ENCODE measurements around the gene CCS.
"Not testable (repeated sequence)": the region's sequence is repeated elsewhere in the genome, so short reads cannot be mapped to it uniquely, and the experiment has no call there.

The CCS gene

DNA sequence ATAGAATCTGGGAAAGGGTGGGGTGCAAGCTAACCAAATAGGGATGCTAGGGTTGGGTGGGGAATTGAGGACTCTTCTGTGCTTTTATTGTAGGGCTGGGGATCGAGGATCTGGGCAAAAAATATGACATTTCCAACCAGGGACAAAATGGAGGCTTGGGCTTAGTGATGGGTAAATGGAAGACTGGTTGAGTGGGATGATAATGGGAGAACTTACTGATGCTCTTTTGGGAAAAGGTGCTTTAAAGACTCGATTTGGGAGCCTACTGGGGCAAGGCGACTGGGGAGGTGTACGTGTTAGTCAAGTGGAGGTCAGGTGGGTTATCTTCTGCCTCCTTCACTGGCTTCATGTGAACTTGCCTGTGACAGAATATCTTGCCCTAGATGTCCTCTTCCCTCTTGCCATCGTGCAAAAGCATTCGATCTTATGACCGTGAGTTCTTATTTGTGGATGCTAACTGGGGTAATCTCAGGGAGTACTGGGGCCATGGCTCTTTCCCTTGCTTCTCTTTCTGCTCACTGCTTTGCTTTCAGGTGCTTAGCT, 35.1 kb downstream of the CCS start:
- DNase-seq, result no peak

DNA sequence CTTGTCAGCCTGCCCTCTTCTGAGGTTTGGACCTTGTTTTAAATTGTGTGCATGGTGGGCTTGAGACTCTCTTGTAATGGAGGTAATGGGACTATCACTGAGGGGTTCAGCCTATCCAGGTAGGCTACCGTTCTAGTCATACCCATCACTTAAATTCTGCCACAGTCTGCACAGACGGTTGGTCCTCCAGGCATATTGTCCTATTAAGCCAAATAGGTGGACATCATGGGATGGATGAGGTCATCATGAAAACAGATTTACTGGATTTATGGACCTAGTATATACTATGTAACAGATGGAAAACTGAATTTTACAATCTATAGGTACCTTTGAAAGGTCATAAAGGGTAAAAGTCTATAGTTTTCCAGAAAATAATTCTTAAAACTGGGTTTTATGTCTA, 36.4 kb downstream of the CCS start:
- DNase-seq, result no peak

DNA sequence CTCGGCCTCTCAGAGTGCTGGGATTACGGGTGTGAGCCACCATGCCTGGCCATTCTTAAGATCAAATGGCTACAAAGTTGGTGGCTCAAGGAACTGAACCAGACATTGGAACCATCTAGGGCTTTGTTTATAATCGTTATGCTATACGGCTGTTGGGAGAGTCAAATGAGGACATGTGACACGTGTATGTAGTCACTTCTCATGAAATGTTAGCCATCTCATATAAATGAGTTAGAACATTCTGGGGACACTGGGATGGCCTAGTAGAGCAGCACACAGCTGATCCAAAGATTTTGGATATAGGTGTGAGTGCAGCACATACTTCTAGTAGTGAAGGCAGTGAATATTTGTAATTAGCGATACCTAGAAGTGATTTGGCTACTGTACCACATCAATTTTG, 38.9 kb downstream of the CCS start:
- DNase-seq, result no peak

DNA sequence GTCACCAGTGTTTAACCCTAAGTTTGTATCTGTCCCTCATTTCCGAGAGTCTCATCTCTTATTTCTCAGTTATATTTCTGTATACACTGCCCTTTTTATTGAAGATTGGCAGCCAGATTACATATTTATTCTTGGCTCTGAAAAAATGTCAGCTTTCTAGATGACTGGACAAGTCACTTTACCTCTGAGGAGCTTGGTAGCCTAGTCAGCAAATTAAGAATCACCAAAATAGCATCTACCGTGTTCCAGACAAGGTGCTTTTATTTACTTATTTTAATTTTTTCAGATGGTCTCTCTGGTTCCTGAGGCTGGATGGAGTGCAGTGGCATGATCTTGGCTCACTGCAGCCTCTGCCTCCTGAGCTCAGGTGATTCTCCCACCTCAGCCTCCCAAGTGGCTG, 40.0 kb downstream of the CCS start:
- no peak for DNase-seq

DNA sequence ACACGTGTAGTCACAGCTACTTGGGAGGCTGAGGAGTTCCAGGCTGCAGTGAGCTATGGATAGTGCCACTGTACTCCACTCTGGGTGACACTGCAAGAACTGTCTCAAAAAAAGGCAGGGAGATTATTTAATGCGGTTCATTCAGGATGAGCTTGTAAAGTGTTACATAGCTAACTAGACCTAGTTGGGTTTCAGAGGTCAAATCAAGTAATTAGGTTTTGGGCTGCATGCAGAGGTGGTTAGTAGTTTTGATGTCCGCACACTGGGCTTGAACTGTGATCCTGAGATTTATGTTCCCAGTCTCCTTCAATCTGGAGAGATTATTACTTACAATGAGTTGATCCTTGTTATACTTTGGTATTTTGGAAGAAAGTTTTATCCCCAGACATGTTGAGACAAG, 43.4 kb downstream of the CCS start:
- DNase-seq, result no peak

DNA sequence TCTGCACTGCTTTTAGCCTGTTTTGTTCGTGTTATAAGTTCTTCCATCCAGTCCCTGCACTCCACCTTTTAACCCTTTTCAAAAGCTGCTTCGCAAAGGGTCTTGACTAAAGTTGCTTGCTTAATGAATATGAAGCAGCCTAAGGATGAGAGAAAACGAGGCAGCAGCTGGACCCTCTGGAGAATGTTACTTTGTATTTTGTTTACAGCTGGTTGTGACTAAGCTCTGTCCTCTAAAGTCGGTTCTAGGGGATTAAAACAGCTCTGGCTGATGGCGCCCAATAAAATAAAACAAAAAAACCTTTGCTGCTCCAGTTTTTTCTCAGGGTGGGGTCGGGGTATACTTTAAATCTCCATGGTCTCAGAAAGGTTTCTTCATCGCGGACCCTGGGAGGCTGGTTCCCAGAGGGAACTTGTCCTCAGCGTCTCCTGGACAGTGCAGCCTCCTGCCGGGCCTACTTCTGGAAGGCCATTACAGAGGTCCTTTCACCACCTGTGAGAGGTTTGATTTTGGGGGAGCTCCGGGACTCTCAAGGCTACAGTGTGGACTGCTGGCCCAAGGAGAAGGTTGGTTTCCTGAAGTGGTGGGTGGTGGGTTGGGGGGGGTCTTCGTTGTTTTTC, 44.7 kb downstream of the CCS start:
- no peak for DNase-seq

DNA sequence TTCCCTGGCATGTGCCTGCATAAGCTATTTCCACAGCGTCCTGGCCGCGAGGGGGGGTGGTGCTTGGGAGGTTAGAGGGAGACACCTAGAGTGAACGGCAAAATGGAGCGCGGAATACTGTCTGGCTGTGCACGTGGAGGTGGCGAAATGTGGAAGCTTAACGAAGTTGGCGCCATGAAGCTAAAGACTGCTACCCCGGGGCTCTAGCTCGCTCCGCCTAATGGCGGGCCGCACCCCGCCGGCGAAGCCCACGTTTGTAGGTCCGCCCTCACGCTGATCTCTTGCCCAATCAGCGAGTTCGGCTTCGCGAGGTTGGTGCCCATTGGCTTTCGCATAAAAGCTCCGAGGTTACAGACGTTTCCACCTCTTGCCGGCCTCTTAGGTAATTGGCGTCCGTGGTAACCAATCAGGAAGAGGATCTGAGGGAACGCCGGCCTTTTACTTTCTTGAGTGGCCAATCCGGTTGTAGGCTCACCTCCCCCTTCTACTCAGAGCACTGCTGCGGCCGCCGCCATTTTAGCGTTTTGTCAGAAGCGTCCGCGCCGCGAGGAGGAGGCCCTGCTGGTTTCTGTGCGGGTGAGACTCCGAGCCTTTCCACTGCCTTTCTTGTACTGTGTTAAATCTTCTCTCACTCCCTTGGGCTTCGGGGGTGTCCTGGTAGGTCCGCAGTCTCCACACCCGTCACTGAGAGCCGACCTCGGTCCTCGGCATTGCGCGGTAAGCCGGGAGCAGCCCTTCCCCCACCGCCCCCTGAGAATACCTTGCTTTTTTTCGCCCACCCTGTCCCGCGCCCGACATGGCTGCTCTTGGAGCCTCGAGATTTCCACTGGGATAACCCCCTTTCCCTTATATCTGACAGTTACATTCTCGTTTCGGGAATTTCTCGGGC, 45.4 kb downstream of the CCS start, which contains the start of gene RBM4:
TSS of gene RBM4 (plus strand) at position 527 of the 889 bp plus-strand sequence. CDS start 1,009 bp downstream, outside the sequence.
- DNase-seq, result peak; percentile 99

DNA sequence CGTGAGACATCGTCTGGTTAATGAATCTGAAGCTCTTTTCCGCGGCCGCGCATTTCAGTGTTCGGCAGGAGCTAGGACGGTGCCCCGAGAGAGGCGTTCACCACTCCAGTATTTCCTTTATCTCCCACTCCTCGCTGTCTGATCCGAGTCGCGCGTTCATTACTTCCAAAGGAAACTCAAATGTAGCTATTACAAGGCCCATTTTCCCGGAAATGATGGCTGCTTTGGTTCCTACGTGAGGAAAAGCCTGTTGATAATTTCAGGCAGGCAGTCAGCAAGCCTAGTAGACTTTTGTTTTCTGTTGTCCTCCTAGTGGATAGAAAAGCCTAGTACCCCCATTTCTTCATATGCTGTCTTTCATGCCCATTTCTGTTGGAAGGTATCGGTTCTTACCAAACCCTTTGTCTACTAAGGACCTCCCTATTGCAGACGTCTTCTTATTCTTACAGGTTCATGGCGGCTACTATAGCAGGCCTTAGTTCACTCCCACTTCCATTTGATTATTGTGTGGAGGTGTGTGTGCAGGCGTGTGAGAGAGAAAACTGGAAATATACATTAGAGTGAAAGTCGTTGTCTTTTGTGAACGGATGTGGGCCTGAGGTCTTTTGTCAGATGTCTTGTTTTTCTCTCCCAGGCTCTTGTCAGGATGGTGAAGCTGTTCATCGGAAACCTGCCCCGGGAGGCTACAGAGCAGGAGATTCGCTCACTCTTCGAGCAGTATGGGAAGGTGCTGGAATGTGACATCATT, 46.3 kb downstream of the CCS start:
- peak; percentile 63 for DNase-seq

DNA sequence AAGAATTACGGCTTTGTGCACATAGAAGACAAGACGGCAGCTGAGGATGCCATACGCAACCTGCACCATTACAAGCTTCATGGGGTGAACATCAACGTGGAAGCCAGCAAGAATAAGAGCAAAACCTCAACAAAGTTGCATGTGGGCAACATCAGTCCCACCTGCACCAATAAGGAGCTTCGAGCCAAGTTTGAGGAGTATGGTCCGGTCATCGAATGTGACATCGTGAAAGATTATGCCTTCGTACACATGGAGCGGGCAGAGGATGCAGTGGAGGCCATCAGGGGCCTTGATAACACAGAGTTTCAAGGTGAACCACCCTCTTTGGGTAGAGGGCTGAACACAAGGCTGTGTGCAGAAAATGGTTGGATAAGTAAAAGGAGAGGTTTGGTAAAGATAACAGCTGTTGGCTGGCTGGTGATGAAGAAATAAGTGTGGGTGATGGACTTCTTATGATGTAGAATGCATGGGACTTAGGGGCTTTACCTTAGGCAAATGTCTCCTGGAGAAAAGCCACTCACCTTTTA, 46.9 kb downstream of the CCS start:
- not testable (repeated sequence) for DNase-seq

DNA sequence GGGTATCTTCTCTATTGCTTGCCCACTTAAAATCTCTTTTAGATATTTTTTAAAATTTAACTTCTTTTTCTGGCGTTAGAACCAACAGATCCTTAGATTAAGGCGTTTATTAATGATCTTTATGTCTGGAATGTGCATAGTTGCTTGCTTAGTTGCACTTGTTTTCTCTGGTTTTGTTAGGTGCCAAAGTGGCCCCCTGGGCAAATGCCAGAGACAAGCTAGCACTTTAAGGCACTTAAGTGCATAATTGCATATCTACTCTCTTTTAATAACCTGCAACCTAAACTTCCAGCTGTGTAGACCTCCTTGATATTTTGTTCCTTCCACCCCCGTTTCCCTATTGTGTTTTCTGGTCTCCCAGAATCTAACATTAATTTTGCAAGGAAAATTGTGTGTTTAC, 48.8 kb downstream of the CCS start:
- DNase-seq, result no peak

DNA sequence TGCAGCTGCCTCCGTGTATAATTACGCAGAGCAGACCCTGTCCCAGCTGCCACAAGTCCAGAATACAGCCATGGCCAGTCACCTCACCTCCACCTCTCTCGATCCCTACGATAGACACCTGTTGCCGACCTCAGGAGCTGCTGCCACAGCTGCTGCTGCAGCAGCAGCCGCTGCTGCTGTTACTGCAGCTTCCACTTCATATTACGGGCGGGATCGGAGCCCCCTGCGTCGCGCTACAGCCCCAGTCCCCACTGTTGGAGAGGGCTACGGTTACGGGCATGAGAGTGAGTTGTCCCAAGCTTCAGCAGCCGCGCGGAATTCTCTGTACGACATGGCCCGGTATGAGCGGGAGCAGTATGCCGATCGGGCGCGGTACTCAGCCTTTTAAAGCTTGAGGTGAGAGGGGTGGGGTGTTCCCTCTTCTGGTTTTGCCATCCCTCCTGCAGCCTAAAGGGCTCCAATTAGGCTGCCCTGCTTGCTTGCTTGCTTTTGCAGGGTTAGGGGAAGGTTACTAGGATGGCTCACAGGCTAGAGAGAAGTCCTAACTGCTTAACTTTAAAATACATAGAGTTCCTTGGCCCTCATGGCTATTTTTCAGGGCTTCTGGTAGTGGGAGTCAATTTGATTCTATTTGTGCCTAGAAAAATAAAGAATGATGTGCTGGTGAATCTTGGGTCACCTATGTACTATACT, 50.9 kb downstream of the CCS start:
- DNase-seq, result no peak

DNA sequence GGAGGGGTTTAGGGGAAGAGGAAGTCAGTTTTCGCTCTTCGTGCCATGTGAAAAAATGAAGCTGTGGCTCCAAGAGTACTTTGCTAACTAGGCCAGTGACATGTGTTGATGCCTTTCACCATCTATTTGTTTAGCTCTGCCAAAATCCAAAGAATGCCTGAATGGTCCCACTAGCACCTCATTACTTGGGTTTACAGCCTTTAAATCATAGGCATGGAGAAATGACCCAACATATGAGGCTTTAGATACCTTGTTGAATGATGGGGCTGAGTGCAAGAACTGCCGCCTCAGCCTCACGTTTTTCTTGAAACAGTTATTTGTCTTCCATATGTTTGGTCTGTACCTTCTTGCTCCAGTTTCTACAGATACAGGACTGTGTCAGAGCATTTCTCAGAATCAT, 53.8 kb downstream of the CCS start:
- DNase-seq, result no peak

DNA sequence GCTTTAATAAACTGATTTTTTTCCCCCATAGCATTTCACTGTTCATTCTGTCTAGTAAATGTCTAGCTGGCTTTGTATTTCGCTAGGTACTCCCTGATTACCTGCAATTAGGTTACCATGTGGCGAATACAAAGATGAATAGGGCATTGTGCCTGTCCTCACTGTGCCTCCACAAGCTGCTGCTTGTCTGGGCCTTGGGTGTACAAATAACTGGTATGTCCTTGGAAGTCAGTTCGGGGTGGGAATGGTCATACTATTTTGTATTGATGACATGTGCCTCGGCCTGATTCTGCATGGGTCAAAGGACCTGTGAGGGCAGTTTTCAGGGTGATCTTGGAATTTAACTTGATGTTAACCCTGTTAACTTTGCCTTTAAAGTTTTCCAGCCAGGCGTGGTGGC, 56.9 kb downstream of the CCS start:
- DNase-seq, result no peak

DNA sequence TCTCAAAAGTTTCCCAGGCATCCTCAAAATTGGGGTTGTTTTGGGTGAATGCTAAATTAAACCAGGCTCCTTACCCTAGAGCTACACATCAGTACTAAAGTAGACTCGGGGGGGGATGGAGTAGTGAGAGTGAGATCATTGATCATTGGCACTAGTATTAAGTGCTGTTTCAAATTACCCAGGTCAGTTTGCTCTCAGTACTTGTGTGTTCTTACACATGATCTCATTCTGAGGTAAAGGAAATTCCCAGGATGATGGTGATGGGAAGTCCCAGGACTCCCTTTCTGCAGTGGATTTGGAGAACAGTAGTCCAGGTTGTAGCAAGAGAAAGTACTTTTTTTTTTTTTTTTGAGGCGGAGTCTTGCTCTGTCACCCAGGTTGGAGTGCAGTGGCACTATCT, 58.0 kb downstream of the CCS start:
- no peak for DNase-seq

DNA sequence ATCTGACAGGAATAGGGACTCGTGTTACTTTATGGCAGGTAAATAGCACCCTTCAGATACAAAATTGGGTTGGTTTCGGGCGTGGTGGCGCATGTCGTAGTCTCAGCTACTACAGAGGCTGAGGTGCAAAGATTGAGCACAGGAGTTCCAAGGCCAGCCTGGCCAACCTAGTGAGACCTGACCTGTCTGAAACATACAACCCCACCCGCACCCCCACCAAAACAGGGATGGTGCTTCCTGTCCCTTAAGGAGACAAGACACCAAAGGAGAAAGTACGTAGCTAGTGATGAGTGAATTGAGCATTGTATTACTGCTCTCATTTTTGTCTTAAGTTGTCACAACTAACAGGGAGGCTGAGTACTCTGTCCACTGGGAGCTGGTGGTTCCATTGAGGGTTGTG, 59.7 kb downstream of the CCS start:
- DNase-seq, result no peak

DNA sequence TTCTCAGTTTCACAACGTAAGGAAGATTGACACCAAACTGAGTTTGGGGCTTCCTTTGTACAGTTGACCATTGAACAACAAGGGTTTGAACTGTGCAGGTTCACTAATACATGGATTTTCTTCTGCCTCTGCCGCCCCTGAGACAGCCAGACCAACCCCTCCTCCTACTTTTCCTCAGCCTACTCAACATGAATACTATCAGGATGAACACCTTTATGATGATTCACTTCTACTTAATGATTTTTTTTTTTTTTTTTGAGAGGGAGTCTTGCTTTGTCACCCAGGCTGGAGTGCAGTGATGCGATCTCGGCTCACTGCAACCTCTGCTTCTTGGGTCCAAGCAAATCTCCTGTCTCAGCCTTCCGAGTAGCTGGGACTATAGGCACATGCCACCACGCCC, 60.1 kb downstream of the CCS start:
- no peak for DNase-seq

Measured in CD4-positive, alpha-beta T cell treated with Interleukin-17A for 1 hour (primary cell).